ENCODE results near the gene BCL11A.

GRCh38 chr2:60488291-60488690, 65.2 kb downstream of the BCL11A start:
- TF ChIP-seq POLR2A (IDR thresholded peaks at IDR 0.05; ENCODE audit: insufficient read depth in 1 of 2, low read depth in 2 of 2, low read length in 2 of 2) (no peak), ELK4 (CRISPR knock-in tag; IDR thresholded peaks at IDR 0.05; ENCODE audit: borderline replicate concordance) (no peak)

All from HepG2 (cell line).